Diencephalon (tissue), 1 donor: Measurements from ENCODE around the gene CREG1. TPM values are rescaled to one million over a fixed set of nuclear protein-coding genes. Genes with fewer than 3 reads are reported as not detected.

Source experiments
- total RNA-seq: library from RNA; depleted of rRNA; stranded (reverse); fragments of >200 nt; gene quantifications from one replicate; pipeline ENCODE4 v1.2.3, GENCODE V29; 2014

The CREG1 gene
- total RNA-seq = 81.0 TPM

DNA sequence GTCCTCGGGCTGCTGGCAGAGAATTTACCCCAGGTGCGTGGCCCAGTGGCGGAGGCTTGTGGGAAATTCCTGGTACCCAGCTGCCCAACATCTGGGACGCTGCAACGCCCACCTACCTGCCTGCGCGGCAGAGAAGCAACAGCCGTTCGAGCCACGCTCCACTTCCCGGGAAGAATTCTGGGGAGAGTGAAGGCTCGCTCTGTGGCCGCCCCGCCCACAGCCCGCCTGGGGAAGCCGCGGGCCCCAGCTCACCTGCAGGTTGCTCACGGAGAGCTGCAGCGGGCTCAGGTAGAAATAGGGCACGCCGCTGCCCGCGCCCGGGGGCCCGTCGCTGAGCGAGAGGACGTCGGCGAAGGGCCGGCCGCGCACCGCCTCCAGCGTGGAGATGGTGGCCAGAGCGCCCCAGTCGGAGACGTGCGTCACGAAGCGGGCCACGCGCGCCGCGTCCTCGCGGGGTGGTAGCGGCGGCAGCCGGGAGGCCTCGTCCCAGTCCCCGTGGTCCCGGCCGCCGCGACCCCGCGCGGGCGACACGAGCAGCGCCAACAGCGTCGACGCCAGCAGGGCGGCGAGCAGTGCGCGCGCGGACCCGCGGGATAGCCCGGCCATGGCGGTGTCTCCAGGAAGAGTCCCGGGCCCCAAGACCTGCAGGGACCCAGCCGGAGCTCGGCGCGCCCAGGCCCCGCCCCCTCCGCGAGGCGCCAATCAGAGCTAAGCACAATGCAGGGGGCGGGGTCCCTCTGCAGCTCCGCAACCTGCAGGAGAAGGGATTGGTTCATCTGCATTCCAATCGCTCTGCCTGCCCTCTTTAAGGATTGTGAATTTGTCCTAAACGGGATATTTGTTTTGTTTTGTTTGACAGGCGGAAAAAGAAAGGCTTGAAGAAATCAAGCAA, at the start of gene CREG1:
Gene CREG1 (minus strand): TSS at position 627 of the 892 bp plus-strand sequence.

DNA sequence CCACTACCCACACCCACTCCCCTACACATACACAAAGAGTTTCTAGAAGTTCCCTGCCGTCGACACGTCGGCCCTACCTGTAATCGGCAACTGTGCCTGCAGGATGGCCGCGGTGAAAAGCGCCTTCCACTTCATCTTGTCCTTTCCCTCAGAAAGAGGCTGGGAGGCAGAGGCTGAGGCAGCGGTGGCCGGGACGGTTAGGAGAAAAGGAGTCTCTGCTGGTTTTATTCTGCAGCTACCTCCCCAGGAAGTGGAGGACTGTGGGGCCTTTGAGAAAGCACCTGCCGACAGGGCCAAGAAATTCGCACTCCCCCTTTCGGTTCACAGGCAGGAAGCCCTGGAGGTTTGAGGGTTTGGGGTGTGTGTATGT, 35.2 kb downstream of the CREG1 start, which contains the start of gene CD247:
Gene CD247 (minus strand): TSS at position 199 of the 370 bp plus-strand sequence. CDS start 64 bp downstream, at position 135.

Other genes starting within 250 kb of the CREG1 start
- 4.8 TPM for gene CD247, start 35.2 kb downstream of the CREG1 start, total RNA-seq
- gene RCSD1, start 76.5 kb upstream of the CREG1 start, total RNA-seq = 7.4 TPM
- 218 TPM for gene MPZL1, start 168.2 kb upstream of the CREG1 start, total RNA-seq